HepG2 (cell line): ENCODE measurements around the gene ZNF556. TPM values are rescaled to one million over a fixed set of nuclear protein-coding genes. Genes with fewer than 3 reads are reported as not detected.

Experiments
- ATAC-seq: fragments of 200-7000 bp; cut with Tn5 transposase; 3 replicates; pipeline ENCODE4 v1.9.1; 2020; ENCODE audit warnings: mild to moderate bottlenecking, moderate library complexity
- BruUV-seq: library from RNA; stranded (reverse); fragments of 400-500 nt; replicated peaks from 2 replicates; lab custom pipeline; 2021; lab: Mats Ljungman, UMichigan
- CTCF ChIA-PET: fragments of 300-600 bp; formaldehyde crosslinking; extraction: SDS; loops from one replicate; lab custom pipeline; 2021; ENCODE audit warnings: low total read pairs, inconsistent platforms, low intra/inter-chr PET ratio; lab: Yijun Ruan, JAX
- POLR2A ChIA-PET: fragments of 350-600 bp; sonication (Branson Sonifier 250); formaldehyde crosslinking; loops from one replicate; lab custom pipeline; 2020; ENCODE audit warnings: antibody characterized with exemption, inconsistent platforms; lab: Yijun Ruan, JAX
- DNase-seq: peaks from one replicate; pipeline ENCODE4 v3.0.0-alpha.2; 2015; ENCODE audit warnings: low spot score
- FAIRE-seq: peaks from 3 replicates; lab custom pipeline; 2011; peaks lifted over from hg19 to GRCh38; lab: Jason Lieb, UNC
- H2AFZ ChIP-seq: one replicate; pipeline ENCODE4 v1.6.1; 2011; ENCODE audit warnings: low read length, inconsistent platforms
- H3K27ac ChIP-seq: fragments of 300-600 bp; 3 replicates; pipeline ENCODE4 v1.8.0; 2011; ENCODE audit warnings: mixed run types, mild to moderate bottlenecking, mixed read lengths, low read length, inconsistent platforms; ENCODE audit not compliant: insufficient read depth; ENCODE audit errors: extremely low read length
- H3K27me3 ChIP-seq, 2 experiments: fragments of 200-600 bp in 1 of 2; 2 replicates in 1 of 2; 3 replicates in 1 of 2; pipeline versions ENCODE4 v1.6.0 to v1.8.0; 2011; ENCODE audit warnings: low read length in 2 of 2, mild to moderate bottlenecking in 2 of 2, moderate library complexity in 2 of 2, inconsistent platforms in 1 of 2; ENCODE audit not compliant: insufficient read depth in 2 of 2, control insufficient read depth in 1 of 2
- H3K36me3 ChIP-seq, 2 experiments: fragments of 200-600 bp in 1 of 2; replicated peaks in 1 of 2; 2 replicates in 1 of 2; 3 replicates in 1 of 2; pipeline versions ENCODE4 v1.5.1 to v1.8.0; 2011; ENCODE audit warnings: low read length in 2 of 2, inconsistent platforms in 1 of 2; ENCODE audit not compliant: insufficient read depth in 2 of 2, control insufficient read depth in 1 of 2
- H3K4me1 ChIP-seq: 2 replicates; pipeline ENCODE4 v1.5.1; 2012; ENCODE audit warnings: low read length, inconsistent platforms; ENCODE audit not compliant: insufficient read depth
- H3K4me2 ChIP-seq: 2 replicates; pipeline ENCODE4 v1.6.0; 2011; ENCODE audit warnings: low read depth, low read length, inconsistent platforms
- H3K4me3 ChIP-seq, 3 experiments: fragments of 200-600 bp in 1 of 3; sonication (generic), shearing (Covaris generic) in 1 of 3; replicated peaks in 1 of 3; 2 replicates each; pipeline ENCODE4 v1.5.1; 2011 to 2016; ENCODE audit warnings: low read length in 3 of 3, inconsistent platforms in 2 of 3, low read depth in 2 of 3, mild to moderate bottlenecking in 2 of 3, control low read depth in 1 of 3, mixed read lengths in 1 of 3; ENCODE audit not compliant: insufficient read depth in 1 of 3
- H3K79me2 ChIP-seq: one replicate; pipeline ENCODE4 v1.6.1; 2011; ENCODE audit warnings: low read length, inconsistent platforms; ENCODE audit not compliant: insufficient read depth
- H3K9ac ChIP-seq: 2 replicates; pipeline ENCODE4 v1.6.0; 2011; ENCODE audit warnings: mild to moderate bottlenecking, low read depth, low read length, inconsistent platforms; ENCODE audit not compliant: insufficient read depth
- H3K9me3 ChIP-seq: 2 replicates; pipeline ENCODE4 v1.5.1; 2012; ENCODE audit warnings: mild to moderate bottlenecking, low read length
- H4K20me1 ChIP-seq: 2 replicates; pipeline ENCODE4 v1.6.0; 2011; ENCODE audit warnings: inconsistent platforms, mild to moderate bottlenecking, low read length, moderate library complexity; ENCODE audit not compliant: insufficient read depth
- DNMT3B ChIP-seq: conservative IDR thresholded peaks from 2 replicates; pipeline ENCODE4 v1.6.1; 2016; ENCODE audit warnings: missing biosample characterization, control low read depth
- HBP1 ChIP-seq: IDR thresholded peaks from 2 replicates; pipeline ENCODE4 v1.6.1; 2016; ENCODE audit warnings: low read depth, control low read depth
- HHEX ChIP-seq: IDR thresholded peaks from 2 replicates; pipeline ENCODE4 v1.6.1; 2016; ENCODE audit warnings: control low read depth
- MBD4 ChIP-seq: IDR thresholded peaks from 2 replicates; pipeline ENCODE4 v1.6.1; 2012; ENCODE audit warnings: low read length, inconsistent platforms, borderline replicate concordance
- MTA1 ChIP-seq: sonication (generic); formaldehyde crosslinking; IDR thresholded peaks from 2 replicates; pipeline ENCODE4 v1.4.0; 2020; ENCODE audit warnings: missing genetic modification reagents, mild to moderate bottlenecking, borderline replicate concordance
- NFE2L1 ChIP-seq: sonication (generic); formaldehyde crosslinking; IDR thresholded peaks from 2 replicates; pipeline ENCODE4 v1.4.0; 2020; ENCODE audit warnings: missing genetic modification reagents, mild to moderate bottlenecking, borderline replicate concordance
- NR0B2 ChIP-seq: sonication (generic); formaldehyde crosslinking; IDR thresholded peaks from 2 replicates; pipeline ENCODE4 v1.4.0; 2020; ENCODE audit warnings: mild to moderate bottlenecking, missing genetic modification reagents
- PATZ1 ChIP-seq: sonication (generic); formaldehyde crosslinking; IDR thresholded peaks from 2 replicates; pipeline ENCODE4 v1.4.0; 2020; ENCODE audit warnings: missing genetic modification reagents
- RAD21 ChIP-seq: fragments of 450-650 bp; formaldehyde crosslinking; IDR thresholded peaks from 2 replicates; pipeline ENCODE4 v1.5.0; 2020; ENCODE audit warnings: mild to moderate bottlenecking
- REXO4 ChIP-seq: sonication (generic); formaldehyde crosslinking; IDR thresholded peaks from 2 replicates; pipeline ENCODE4 v1.8.0; 2022; ENCODE audit warnings: missing genetic modification reagents, mild to moderate bottlenecking, borderline replicate concordance
- SATB2 ChIP-seq: sonication (generic); formaldehyde crosslinking; IDR thresholded peaks from 2 replicates; pipeline ENCODE4 v1.5.0; 2020; ENCODE audit warnings: missing genetic modification reagents
- ZBTB21 ChIP-seq: sonication (generic); formaldehyde crosslinking; IDR thresholded peaks from 2 replicates; pipeline ENCODE4 v1.4.0; 2020; ENCODE audit warnings: missing genetic modification reagents
- ZBTB7B ChIP-seq: sonication (generic); formaldehyde crosslinking; IDR thresholded peaks from 2 replicates; pipeline ENCODE4 v1.4.0; 2020; ENCODE audit warnings: missing genetic modification reagents
- ZKSCAN5 ChIP-seq: sonication (generic); formaldehyde crosslinking; IDR thresholded peaks from 2 replicates; pipeline ENCODE4 v1.5.1; 2020; ENCODE audit warnings: mild to moderate bottlenecking, missing genetic modification reagents
- ZNF264 ChIP-seq: sonication (generic); formaldehyde crosslinking; IDR thresholded peaks from 2 replicates; pipeline ENCODE4 v1.4.0; 2020; ENCODE audit warnings: missing genetic modification reagents
- ZNF414 ChIP-seq: sonication (generic); formaldehyde crosslinking; IDR thresholded peaks from 2 replicates; pipeline ENCODE4 v1.5.0; 2020; ENCODE audit warnings: missing genetic modification reagents
- ZNF816 ChIP-seq: sonication (generic); formaldehyde crosslinking; IDR thresholded peaks from 2 replicates; pipeline ENCODE4 v1.8.0; 2022; ENCODE audit warnings: missing genetic modification reagents, mild to moderate bottlenecking, borderline replicate concordance
- ZNF839 ChIP-seq: sonication (generic); formaldehyde crosslinking; IDR thresholded peaks from 2 replicates; pipeline ENCODE4 v1.4.0; 2020; ENCODE audit warnings: missing genetic modification reagents, mild to moderate bottlenecking, borderline replicate concordance
- WGBS: methylation state at CpG from one replicate; pipeline ENCODE4 v1.1.6; 2017; ENCODE audit warnings: low lambda C conversion rate; 5-methylcytosine and 5-hydroxymethylcytosine counted together
- in situ Hi-C: cut with HindIII; loops from 2 replicates; pipeline ENCODE4 v1.10.0; 2017; ENCODE audit warnings: low pct_unique_long_range_greater_than_20kb; ENCODE audit not compliant: extremely low pct_ligation_motif_present
- intact Hi-C: fragments of 100-400 bp; cut with micrococcal nuclease; formaldehyde crosslinking; loops from one replicate; pipeline ENCODE4 v1.10.0; 2022; ENCODE audit not compliant: unreplicated experiment
- polyA plus RNA-seq, 8 experiments: library from polyadenylated mRNA; depleted of rRNA in 3 of 8; stranded (reverse) in 7 of 8; unstranded in 1 of 8; fragments of >200 nt; fragmentation: Illumina TruSeq in 4 of 8; extraction: Trizol in 4 of 8; gene quantifications; 2 replicates each; pipeline versions ENCODE4 v1.2.1 to v1.2.3, GENCODE V29; 2011 to 2016; ENCODE audit warnings: low read depth in 4 of 8, missing spikeins in 1 of 8, mixed read lengths in 1 of 8; ENCODE audit not compliant: insufficient read depth in 1 of 8
- total RNA-seq, 5 experiments: library from RNA; depleted of rRNA; stranded (reverse); fragments of >200 nt; fragmentation: Illumina TruSeq; extraction: Trizol; gene quantifications; 2 replicates each; pipeline ENCODE4 v1.2.3, GENCODE V29; 2016; ENCODE audit warnings: low read depth in 1 of 5

ZNF556 gene
- total and polyA plus RNA-seq, 2 of the 13 experiments (the other 11 are each of a cell fraction or from before 2014, with no cell fraction given), result 4.2 to 28.6 TPM

GRCh38 chr19:2848616-2849015 is 18.5 kb upstream of the ZNF556 start:
- ChIA-PET POLR2A (no interaction called here), CTCF (no interaction called here)
- ATAC-seq, result no peak
- H3K27me3 ChIP-seq, result no peaks in the 10 kb centered on the region
- H2AFZ ChIP-seq, result no peak overlapping the region
- H3K9ac ChIP-seq, result no peak overlapping the region
- no peaks in the 10 kb centered on the region for H3K9me3 ChIP-seq
- TF ChIP-seq REXO4 (CRISPR knock-in tag) (no peak), HHEX (no peak), ZNF839 (CRISPR knock-in tag) (no peak), NFE2L1 (no peak), PATZ1 (CRISPR knock-in tag) (no peak), MTA1 (CRISPR knock-in tag) (no peak), ZNF264 (no peak), SATB2 (CRISPR knock-in tag) (no peak), DNMT3B (no peak), RAD21 (CRISPR knock-in tag) (no peak), HBP1 (no peak), ZKSCAN5 (CRISPR knock-in tag) (no peak), ZBTB7B (CRISPR knock-in tag) (no peak), ZNF816 (CRISPR knock-in tag) (no peak), NR0B2 (no peak), MBD4 (no peak), ZNF414 (CRISPR knock-in tag) (no peak), ZBTB21 (CRISPR knock-in tag) (no peak)
- no peak for FAIRE-seq
- peaks cover 25% of the 10 kb centered on the region for H3K4me1 ChIP-seq
- peaks cover 36% of the 10 kb centered on the region for H3K79me2 ChIP-seq
- intact Hi-C loops (no loop called here), in situ Hi-C loops (no loop called here)
- no peak overlapping the region for H3K4me2 ChIP-seq
- H4K20me1 ChIP-seq, result peaks cover 2% of the 10 kb centered on the region; the same call in 1 of the 2 replicates
- WGBS, result 97% methylated on average over 4 of the region's 4 CpGs
- H3K36me3 ChIP-seq, result peaks cover 11 to 33% of the 10 kb centered on the region in 2 experiments; a peak in 4 of 5 replicates
- no TSS peak for BruUV-seq
- H3K4me3 ChIP-seq, result no peak overlapping the region
- H3K27ac ChIP-seq, result no peak overlapping the region
- no peak for DNase-seq
